ENCODE data around the gene GNPDA1. TPM values are rescaled to one million over a fixed set of nuclear protein-coding genes. Genes with fewer than 3 reads are reported as not detected.

The GNPDA1 gene
- total RNA-seq, 5 donors from 2014 or later (not counting 1 experiment from before 2014, with no cell fraction given), result 12.6 to 30.3 (median 29.3) TPM

GRCh38 chr5:141960018-141960417 is 52.8 kb downstream of the GNPDA1 start:
- DNase-seq, result peak in 3 of 35 experiments; percentile 20 to 45 (median 35)
- CTCF ChIA-PET, result interaction anchor here (0.5 to 3.6 kb wide), 31 partner anchors 9 to 871 kb away, joined by 3 to 75 read pairs (median 5); partner anchors contain the start of genes RNF14 (in 2 of the 2), DELE1 (in 1 of the 2), FCHSD1 (in 1 of the 2) and PCDH1 (in 1 of the 2)
- 87% methylated on average over 10 of the region's 10 CpGs for WGBS (ENCODE audit: insufficient coverage)

GRCh38 chr5:141958546-141959172 is 54.2 kb downstream of the GNPDA1 start:
- Histone ChIP-seq H3K4me1 (ENCODE audit: control insufficient read depth in 1 of 2, extremely low read depth in 1 of 2, insufficient read depth in 2 of 2, low read length in 2 of 2) (peaks cover 13 to 47% of the 10 kb centered on the region in 2 experiments), H3K9me3 (no peaks in the 10 kb centered on the region), H3K27ac (ENCODE audit: low read length) (peak overlapping the region; percentile 17), H3K36me3 (ENCODE audit: control insufficient read depth in 2 of 2, extremely low read depth in 1 of 2, insufficient read depth in 1 of 2, low read length in 1 of 2) (no peaks in the 10 kb centered on the region), H3K4me3 (ENCODE audit: control insufficient read depth in 1 of 2, extremely low read depth in 1 of 2, low read length in 1 of 2) (no peak overlapping the region), H3K27me3 (replicated peaks in 1 of 2; ENCODE audit: control insufficient read depth in 2 of 2, extremely low read depth in 1 of 2, insufficient read depth in 2 of 2, low read length in 1 of 2) (no peaks in the 10 kb centered on the region)
- Mint-ChIP-seq H3K27me3 (no peaks in the 10 kb centered on the region), H3K9me3 (no peaks in the 10 kb centered on the region), H3K4me3 (peak overlapping the region; percentile 19 to 61 (median 51)), H3K36me3 (peaks cover 4% of the 10 kb centered on the region), H3K27ac (peak overlapping the region; percentile 80 to 84), H3K4me1 (peaks cover 41 to 56% (median 50%) of the 10 kb centered on the region in 3 donors)
- POLR2A ChIA-PET, result interaction anchor here in 1 of 2 donors (0.7 kb wide), 1 partner anchor 10 kb away, joined by 3 read pairs; the partner anchor contains the start of gene RNF14
- ATAC-seq (replicated peaks in 1 of 4), result no peak
- DNase-seq, result no peak
- 80% methylated on average over 5 of the region's 8 CpGs for WGBS (ENCODE audit: insufficient coverage)
- CTCF ChIA-PET, result interaction anchor here (1.0 to 3.0 kb wide), 7 partner anchors 10 to 265 kb away, joined by 3 to 11 read pairs (median 4); partner anchors contain the start of genes PCDH1 (in 1 of the 2) and RNF14 (in 1 of the 2)

More at GRCh38 chr5:141960018-141960417, 52.8 kb downstream of the GNPDA1 start:
- Histone ChIP-seq H3K4me3 (ENCODE audit: control insufficient read depth in 1 of 2, extremely low read depth in 1 of 2, low read length in 1 of 2) (no peak overlapping the region), H3K4me1 (ENCODE audit: control insufficient read depth in 1 of 2, extremely low read depth in 1 of 2, insufficient read depth in 2 of 2, low read length in 2 of 2) (peaks cover 13 to 47% of the 10 kb centered on the region in 2 experiments), H3K9me3 (no peaks in the 10 kb centered on the region), H3K36me3 (ENCODE audit: control insufficient read depth in 2 of 2, extremely low read depth in 1 of 2, insufficient read depth in 1 of 2, low read length in 1 of 2) (no peaks in the 10 kb centered on the region), H3K27ac (ENCODE audit: low read length) (peak overlapping the region; percentile 45), H3K27me3 (replicated peaks in 1 of 2; ENCODE audit: control insufficient read depth in 2 of 2, extremely low read depth in 1 of 2, insufficient read depth in 2 of 2, low read length in 1 of 2) (no peaks in the 10 kb centered on the region)
- no peak overlapping the region for H3K4me3 Mint-ChIP-seq
- peaks cover 41 to 51% (median 50%) of the 10 kb centered on the region in 3 donors for H3K4me1 Mint-ChIP-seq
- peaks cover 4% of the 10 kb centered on the region for H3K36me3 Mint-ChIP-seq
- no peaks in the 10 kb centered on the region for H3K27me3 Mint-ChIP-seq
- ATAC-seq (replicated peaks in 1 of 4), result no peak
- H3K27ac Mint-ChIP-seq, result peak overlapping the region; percentile 78 to 80
- H3K9me3 Mint-ChIP-seq, result no peaks in the 10 kb centered on the region
- POLR2A ChIA-PET, result interaction anchor here (0.6 to 1.3 kb wide), 5 partner anchors 9 to 194 kb away, joined by 3 to 4 read pairs (median 3); partner anchors contain the start of gene RNF14 (in 2 of the 2)

DNA sequence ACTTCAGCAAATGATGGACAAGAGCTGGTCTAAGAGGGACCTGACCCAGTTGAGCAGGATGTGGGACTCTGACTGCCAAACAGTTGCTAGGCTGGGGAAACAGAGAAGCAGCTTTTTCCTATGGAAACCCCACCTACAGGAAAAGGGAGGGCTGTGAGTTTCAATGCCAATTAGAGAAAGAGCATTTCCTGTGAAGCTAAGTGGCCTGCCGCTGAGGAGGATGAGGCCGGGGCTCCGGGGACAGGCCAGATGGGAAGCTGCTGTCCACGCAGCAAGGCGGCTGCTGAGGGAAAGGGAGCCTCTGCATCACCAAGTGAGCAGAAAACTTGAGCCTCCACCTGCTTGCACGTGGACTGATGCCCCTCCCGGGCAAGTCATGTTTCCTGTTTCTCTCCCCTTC is 54.7 kb downstream of the GNPDA1 start, which contains the start of gene PCDH12:
PCDH12 (minus strand) TSS at position 90 of the 400 bp plus-strand sequence. CDS start 351 bp downstream, outside the sequence.
- Mint-ChIP-seq H3K27ac (peak within 1 kb of the TSS; percentile 80 to 84), H3K27me3 (no peaks in the 10 kb centered on the region), H3K4me3 (peak within 1 kb of the TSS; percentile 19 to 61 (median 51)), H3K4me1 (peaks cover 41 to 56% (median 50%) of the 10 kb centered on the region in 3 donors), H3K9me3 (no peaks in the 10 kb centered on the region), H3K36me3 (peaks cover 4% of the 10 kb centered on the region)
- H3K4me1 ChIP-seq (ENCODE audit: control insufficient read depth in 1 of 2, extremely low read depth in 1 of 2, insufficient read depth in 2 of 2, low read length in 2 of 2), result peaks cover 13 to 47% of the 10 kb centered on the region in 2 experiments
- ChIA-PET CTCF (interaction anchor here (0.5 to 2.0 kb wide), 6 partner anchors 9 to 366 kb away, joined by 3 to 7 read pairs (median 4); partner anchors contain the start of genes PCDH1 (in 1 of the 2) and RNF14 (in 1 of the 2)), POLR2A (interaction anchor here in 1 of 2 donors (0.7 kb wide), 1 partner anchor 11 kb away, joined by 3 read pairs; the partner anchor contains the start of gene RNF14)
- H3K36me3 ChIP-seq (ENCODE audit: control insufficient read depth in 2 of 2, extremely low read depth in 1 of 2, insufficient read depth in 1 of 2, low read length in 1 of 2), result no peaks in the 10 kb centered on the region
- DNase-seq (no peak), ATAC-seq (replicated peaks in 1 of 4) (no peak)
- H3K27me3 ChIP-seq (replicated peaks in 1 of 2; ENCODE audit: control insufficient read depth in 2 of 2, extremely low read depth in 1 of 2, insufficient read depth in 2 of 2, low read length in 1 of 2), result no peaks in the 10 kb centered on the region
- peak within 1 kb of the TSS; percentile 17 for H3K27ac ChIP-seq (ENCODE audit: low read length)
- H3K4me3 ChIP-seq (ENCODE audit: control insufficient read depth in 1 of 2, extremely low read depth in 1 of 2, low read length in 1 of 2), result no peak within 1 kb of the TSS
- WGBS (ENCODE audit: insufficient coverage), result 4% methylated on average over 7 of the region's 7 CpGs
- no peaks in the 10 kb centered on the region for H3K9me3 ChIP-seq

GRCh38 chr5:141957367-141957996 is 55.3 kb downstream of the GNPDA1 start:
- H3K4me1 Mint-ChIP-seq, result peaks cover 43 to 56% (median 48%) of the 10 kb centered on the region in 3 donors
- ATAC-seq (replicated peaks in 1 of 4), result no peak

DNA sequence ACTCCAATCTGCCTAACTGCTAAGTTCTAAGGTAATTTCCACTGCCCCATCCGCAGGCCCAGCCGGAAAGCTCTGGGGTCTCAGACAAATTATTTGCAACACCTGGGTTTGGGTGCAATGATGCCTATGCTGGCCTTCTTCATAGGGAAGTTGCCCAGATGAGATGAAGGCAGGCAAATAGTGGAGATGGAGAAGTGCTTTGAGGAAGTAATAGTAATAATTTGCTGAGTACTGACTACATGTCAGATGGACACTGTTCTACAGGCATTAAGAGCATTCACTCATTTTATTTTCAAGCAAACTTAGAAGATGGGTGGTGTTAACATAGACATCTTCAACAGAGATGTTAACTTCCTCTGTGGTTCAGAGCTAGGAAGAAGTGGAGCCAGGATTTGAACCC is 58.6 kb downstream of the GNPDA1 start:
- ATAC-seq (replicated peaks in 1 of 4) (no peak), DNase-seq (no peak)
- CTCF ChIA-PET, result interaction anchor here in 1 of 2 donors (0.6 kb wide), 1 partner anchor 495 kb away, joined by 3 read pairs; no protein-coding TSS in a partner anchor
- no peak overlapping the region for H3K27ac ChIP-seq (ENCODE audit: low read length)
- no peak overlapping the region for H3K4me3 ChIP-seq (ENCODE audit: control insufficient read depth in 1 of 2, extremely low read depth in 1 of 2, low read length in 1 of 2)
- H3K36me3 ChIP-seq (ENCODE audit: control insufficient read depth in 2 of 2, extremely low read depth in 1 of 2, insufficient read depth in 1 of 2, low read length in 1 of 2), result no peaks in the 10 kb centered on the region
- WGBS (ENCODE audit: insufficient coverage), result no CpG with 5 or more reads among the region's 2 CpGs
- Mint-ChIP-seq H3K4me3 (no peak overlapping the region), H3K9me3 (no peaks in the 10 kb centered on the region), H3K27ac (no peak overlapping the region), H3K36me3 (peaks cover 8% of the 10 kb centered on the region), H3K4me1 (peaks cover 30 to 42% (median 33%) of the 10 kb centered on the region in 3 donors), H3K27me3 (no peaks in the 10 kb centered on the region)
- H3K9me3 ChIP-seq, result no peaks in the 10 kb centered on the region
- no peaks in the 10 kb centered on the region for H3K27me3 ChIP-seq (replicated peaks in 1 of 2; ENCODE audit: control insufficient read depth in 2 of 2, extremely low read depth in 1 of 2, insufficient read depth in 2 of 2, low read length in 1 of 2)
- H3K4me1 ChIP-seq (ENCODE audit: control insufficient read depth in 1 of 2, extremely low read depth in 1 of 2, insufficient read depth in 2 of 2, low read length in 2 of 2), result peaks cover 4 to 33% of the 10 kb centered on the region in 2 experiments
- POLR2A ChIA-PET, result interaction anchor here in 1 of 2 donors (0.6 kb wide), 1 partner anchor 42 kb away, joined by 4 read pairs; no protein-coding TSS in a partner anchor

More at GRCh38 chr5:141957367-141957996, 55.3 kb downstream of the GNPDA1 start:
- Histone ChIP-seq H3K4me3 (ENCODE audit: control insufficient read depth in 1 of 2, extremely low read depth in 1 of 2, low read length in 1 of 2) (no peak overlapping the region), H3K27me3 (replicated peaks in 1 of 2; ENCODE audit: control insufficient read depth in 2 of 2, extremely low read depth in 1 of 2, insufficient read depth in 2 of 2, low read length in 1 of 2) (no peaks in the 10 kb centered on the region), H3K27ac (ENCODE audit: low read length) (peak overlapping the region; percentile 17), H3K36me3 (ENCODE audit: control insufficient read depth in 2 of 2, extremely low read depth in 1 of 2, insufficient read depth in 1 of 2, low read length in 1 of 2) (no peaks in the 10 kb centered on the region), H3K9me3 (no peaks in the 10 kb centered on the region), H3K4me1 (ENCODE audit: control insufficient read depth in 1 of 2, extremely low read depth in 1 of 2, insufficient read depth in 2 of 2, low read length in 2 of 2) (peaks cover 13 to 47% of the 10 kb centered on the region in 2 experiments)
- Mint-ChIP-seq H3K36me3 (peaks cover 4% of the 10 kb centered on the region), H3K4me3 (peak overlapping the region in 1 of 3 donors; percentile 51), H3K27me3 (no peaks in the 10 kb centered on the region), H3K27ac (no peak overlapping the region), H3K9me3 (no peaks in the 10 kb centered on the region)
- no peak for DNase-seq
- 79% methylated on average over 16 of the region's 16 CpGs for WGBS (ENCODE audit: insufficient coverage)
- ChIA-PET POLR2A (no interaction called here), CTCF (interaction anchor here (0.5 to 2.0 kb wide), 6 partner anchors 9 to 365 kb away, joined by 3 to 7 read pairs (median 4); partner anchors contain the start of genes PCDH1 (in 1 of the 2) and RNF14 (in 1 of the 2))
